ENCODE measurements around the gene HYDIN.

HYDIN gene

GRCh38 chr16:71230122-71230845 is at the start of gene HYDIN:
HYDIN (minus strand) TSS chr16:71230722; CDS start chr16:71186895, 43,827 bp downstream.
- peak; percentile 89 for DNase-seq (ENCODE audit: low read depth, low spot score)

- no peak for DNase-seq (ENCODE audit: low read depth, low spot score)
Observed at GRCh38 chr16:71276589-71277334, 46.2 kb upstream of the HYDIN start.

- DNase-seq (ENCODE audit: low read depth, low spot score), result no peak
Observed at GRCh38 chr16:71273384-71273783, 42.9 kb upstream of the HYDIN start.

- DNase-seq (ENCODE audit: low read depth, low spot score), result no peak
Observed at GRCh38 chr16:71264299-71264698, 33.8 kb upstream of the HYDIN start.

- DNase-seq (ENCODE audit: low read depth, low spot score), result no peak
Observed at GRCh38 chr16:71263582-71263981, 33.1 kb upstream of the HYDIN start.

- DNase-seq (ENCODE audit: low read depth, low spot score), result no peak
Observed at GRCh38 chr16:71262391-71262790, 31.9 kb upstream of the HYDIN start.

- no peak for DNase-seq (ENCODE audit: low read depth, low spot score)
Observed at GRCh38 chr16:71260995-71261394, 30.5 kb upstream of the HYDIN start.

- no peak for DNase-seq (ENCODE audit: low read depth, low spot score)
Observed at GRCh38 chr16:71259086-71259485, 28.6 kb upstream of the HYDIN start.

- DNase-seq (ENCODE audit: low read depth, low spot score), result no peak
Observed at GRCh38 chr16:71258372-71258771, 27.9 kb upstream of the HYDIN start.

- DNase-seq (ENCODE audit: low read depth, low spot score), result no peak
Observed at GRCh38 chr16:71257768-71258167, 27.2 kb upstream of the HYDIN start.

- no peak for DNase-seq (ENCODE audit: low read depth, low spot score)
Observed at GRCh38 chr16:71255721-71256120, 25.2 kb upstream of the HYDIN start.

GRCh38 chr16:71254832-71255525 is 24.5 kb upstream of the HYDIN start:
- DNase-seq (ENCODE audit: low read depth, low spot score), result no peak

GRCh38 chr16:71250461-71251235 is 20.1 kb upstream of the HYDIN start:
- DNase-seq (ENCODE audit: low read depth, low spot score), result no peak

GRCh38 chr16:71249399-71249798 is 18.9 kb upstream of the HYDIN start:
- no peak for DNase-seq (ENCODE audit: low read depth, low spot score)

GRCh38 chr16:71247478-71247877 is 17.0 kb upstream of the HYDIN start:
- DNase-seq (ENCODE audit: low read depth, low spot score), result no peak

- no peak for DNase-seq (ENCODE audit: low read depth, low spot score)
Observed at GRCh38 chr16:71246309-71246708, 15.8 kb upstream of the HYDIN start.

- DNase-seq (ENCODE audit: low read depth, low spot score), result no peak
Observed at GRCh38 chr16:71244521-71244920, 14.0 kb upstream of the HYDIN start.

- no peak for DNase-seq (ENCODE audit: low read depth, low spot score)
Observed at GRCh38 chr16:71242601-71243000, 12.1 kb upstream of the HYDIN start.

- no peak for DNase-seq (ENCODE audit: low read depth, low spot score)
Observed at GRCh38 chr16:71242036-71242435, 11.5 kb upstream of the HYDIN start.

GRCh38 chr16:71229344-71229743 is 1.2 kb downstream of the HYDIN start:
- no peak for DNase-seq (ENCODE audit: low read depth, low spot score)

- no peak for DNase-seq (ENCODE audit: low read depth, low spot score)
Observed at GRCh38 chr16:71226229-71227141, 4.0 kb downstream of the HYDIN start.
